NCI-H748 treated with DMSO at 0.1 percent for 48 hours (cell line): Measurements from ENCODE around the gene RAD18.

ENCODE experiments used
- DNase-seq: peaks from one replicate; lab custom pipeline; 2025; lab: John Stamatoyannopoulos, UW

The RAD18 gene

DNA sequence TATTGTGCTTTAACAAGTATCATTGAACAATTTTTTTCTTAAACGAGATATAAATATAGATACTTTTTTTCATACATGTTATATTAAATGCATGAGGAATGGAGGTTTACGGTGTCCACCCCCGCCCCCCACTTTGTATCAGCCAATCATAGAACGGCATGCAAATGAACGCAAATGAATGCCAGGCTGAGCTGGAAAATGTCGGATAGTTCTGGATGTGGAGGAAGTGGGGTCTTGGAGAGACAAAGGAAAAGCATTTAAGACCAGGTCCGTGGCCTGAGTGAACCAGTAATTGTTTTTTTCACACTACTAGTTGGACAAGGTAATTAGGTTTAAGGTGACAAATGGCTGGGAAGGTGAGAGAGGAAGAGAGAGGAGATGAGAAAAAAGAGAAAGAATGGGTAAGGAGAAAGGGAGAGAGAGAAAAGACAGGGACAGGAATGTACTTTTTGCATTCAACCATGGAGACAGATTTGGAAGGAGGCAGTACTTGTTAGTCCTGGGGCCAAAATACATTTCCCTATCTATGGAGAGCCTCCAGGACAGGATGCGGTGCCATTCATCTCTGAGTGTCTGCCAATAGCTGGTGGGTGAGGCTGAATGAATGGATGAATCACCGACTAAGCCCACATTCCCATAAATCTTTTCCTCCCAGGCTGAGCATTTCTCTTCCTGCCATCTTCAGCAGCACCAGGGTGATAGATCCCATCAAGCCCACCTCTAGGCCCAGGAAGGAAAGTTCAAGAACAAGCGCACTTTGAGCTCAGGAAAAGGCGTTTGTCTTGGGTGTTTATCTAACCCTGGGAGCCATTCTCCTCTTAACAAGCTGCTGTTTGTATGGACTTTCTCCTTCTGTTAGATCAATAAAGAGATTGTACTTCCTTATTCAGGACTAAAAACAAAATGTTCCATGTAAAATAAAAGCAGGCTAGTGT lies 1.4 kb upstream of the RAD18 start:
- no peak for DNase-seq

DNA sequence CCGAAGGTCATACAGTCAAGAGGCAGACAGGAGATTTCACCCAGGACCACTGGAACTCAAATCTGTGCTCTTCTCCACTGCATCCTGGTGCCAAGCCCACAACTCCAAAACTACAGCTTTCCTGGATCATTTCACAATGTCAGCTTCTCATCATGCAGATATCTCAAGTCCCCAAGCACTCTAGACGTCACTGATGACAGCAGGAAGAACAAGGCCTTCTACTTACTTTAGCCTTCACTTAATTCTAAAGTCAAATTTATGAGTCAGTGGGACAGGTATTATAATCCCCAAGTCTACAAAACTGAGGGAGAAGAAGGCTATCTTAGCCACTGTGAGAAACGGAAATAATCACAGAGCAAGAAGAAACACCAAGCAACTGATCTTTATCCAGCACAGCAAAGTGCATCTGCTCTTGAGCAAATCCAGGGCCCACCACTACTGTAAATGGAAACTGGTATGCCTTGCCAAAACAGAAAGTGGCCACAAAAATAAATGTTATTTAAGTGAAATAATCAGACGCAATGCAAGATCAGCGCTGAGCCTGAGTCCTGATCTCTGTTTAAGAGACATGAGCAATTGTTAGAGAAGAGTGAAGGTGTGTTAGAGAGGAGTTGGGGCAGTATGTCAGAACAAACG lies 928 bp downstream of the RAD18 start:
- DNase-seq: no peak

DNA sequence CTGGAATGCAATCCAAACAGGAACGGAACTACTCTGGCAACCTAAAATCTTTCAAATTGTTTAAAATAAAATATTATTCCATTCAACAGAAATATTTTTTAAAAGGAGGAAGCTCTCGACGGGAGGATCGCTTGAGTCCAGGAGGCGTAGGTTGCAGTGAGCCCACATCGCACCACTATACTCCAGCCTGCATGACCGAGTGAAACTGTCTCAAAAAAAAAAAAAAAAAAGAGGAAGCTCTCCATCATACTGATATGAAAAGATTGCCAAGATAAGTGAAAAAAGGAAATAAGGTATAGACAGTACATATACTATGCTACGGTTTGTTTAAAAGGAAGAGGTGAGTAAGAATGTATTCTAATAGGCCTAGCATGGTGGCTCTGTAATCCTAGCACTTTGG lies 3.6 kb downstream of the RAD18 start:
- no peak for DNase-seq

DNA sequence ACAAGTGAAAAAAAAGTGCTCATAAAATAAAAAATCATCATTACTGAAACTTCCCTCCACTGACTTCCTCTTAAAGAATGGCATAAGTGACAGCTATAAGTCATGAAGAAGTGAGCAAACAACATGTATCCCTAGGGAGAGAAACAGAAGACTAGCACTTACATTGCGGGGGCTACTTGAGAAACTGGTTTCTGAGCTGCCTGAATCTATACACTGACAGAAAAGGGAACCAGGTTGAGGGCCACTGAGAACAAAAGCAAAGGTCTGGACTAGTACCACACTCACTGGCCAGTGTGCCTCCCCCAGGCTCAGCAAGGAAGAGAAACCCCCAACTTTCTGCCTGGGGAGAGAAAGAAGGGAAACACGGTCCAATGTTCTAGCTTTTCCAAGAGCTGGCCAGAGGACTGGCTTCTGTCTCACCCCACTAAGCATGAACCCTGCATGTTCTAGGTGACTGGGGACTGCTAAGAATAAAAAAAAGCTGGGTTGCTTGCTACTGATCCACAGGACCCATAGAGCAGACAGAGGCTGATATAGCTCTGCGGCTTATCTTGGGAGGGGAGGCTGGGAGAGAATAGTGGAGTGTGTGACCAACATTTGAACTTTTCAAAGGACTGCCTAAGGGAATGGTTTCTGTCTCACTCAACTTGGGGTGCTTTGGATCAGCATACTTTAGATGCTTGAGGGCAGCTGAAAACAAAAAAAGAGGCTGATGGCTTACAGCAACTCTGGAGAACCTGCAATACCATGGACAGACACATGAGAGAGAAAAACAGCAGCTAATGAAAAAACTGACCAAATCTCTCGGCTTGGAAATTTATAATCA lies 8.1 kb downstream of the RAD18 start:
- no peak for DNase-seq

DNA sequence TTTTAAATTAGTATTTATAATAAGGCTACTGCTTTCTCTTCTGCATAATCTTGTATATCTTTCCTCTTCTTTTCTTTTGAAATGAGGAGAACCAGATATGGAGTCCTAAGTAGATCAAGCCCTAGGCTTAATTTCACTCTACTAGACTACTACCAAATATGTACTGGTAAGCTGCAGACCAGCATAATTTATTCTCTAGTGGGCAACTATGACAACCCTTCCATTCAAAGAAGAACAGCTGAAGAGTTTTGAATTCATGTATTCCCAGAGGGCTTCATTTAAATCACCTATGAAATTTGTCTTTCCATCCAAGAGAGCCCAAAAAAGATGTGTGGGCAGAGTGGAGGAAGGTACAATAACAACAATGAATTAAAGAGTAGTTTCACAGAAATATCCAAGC lies 10.0 kb downstream of the RAD18 start:
- DNase-seq: no peak

DNA sequence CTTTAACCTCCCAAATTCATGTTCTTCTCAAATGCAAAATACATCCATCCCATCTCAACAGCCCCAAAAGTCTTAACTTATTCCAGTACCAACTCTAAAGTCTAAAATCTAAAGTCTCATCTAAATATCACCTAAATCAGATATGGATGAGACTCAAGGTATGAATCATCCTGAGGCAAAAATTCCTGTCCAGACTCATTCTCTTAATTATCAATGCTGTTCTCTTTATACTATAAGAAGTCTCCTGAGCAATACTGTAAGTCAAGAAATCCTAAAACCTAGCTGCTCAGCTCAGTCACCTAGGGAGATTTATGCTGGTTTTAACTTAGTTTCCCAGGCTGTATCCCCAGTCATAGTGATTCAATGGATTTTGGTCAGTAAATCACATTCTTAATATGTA lies 11.1 kb downstream of the RAD18 start:
- no peak for DNase-seq

- DNase-seq: no peak
Measured at GRCh38 chr3:8945890-8946600, 17.2 kb downstream of the RAD18 start.

- no peak for DNase-seq
Measured at GRCh38 chr3:8942746-8943488, 20.4 kb downstream of the RAD18 start.

DNA sequence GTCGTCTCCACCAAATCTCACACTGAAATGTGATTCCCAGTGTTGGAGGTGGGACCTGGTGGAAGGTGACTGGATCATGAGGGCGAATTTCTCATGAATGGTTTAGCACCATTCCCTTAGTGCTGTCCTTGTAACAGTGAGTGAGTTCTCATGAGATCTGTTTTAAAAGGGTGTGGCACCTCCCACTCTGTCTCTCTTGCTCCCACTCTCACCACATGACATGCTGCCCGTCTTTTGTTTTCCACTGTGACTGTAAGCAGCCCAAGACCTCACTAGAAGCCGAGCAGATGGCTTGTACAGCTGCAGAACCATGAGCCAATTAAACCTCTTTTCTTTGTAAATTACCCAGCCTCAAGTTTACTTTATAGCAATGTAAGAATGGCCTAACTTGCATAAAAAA lies 21.2 kb downstream of the RAD18 start:
- DNase-seq: no peak

DNA sequence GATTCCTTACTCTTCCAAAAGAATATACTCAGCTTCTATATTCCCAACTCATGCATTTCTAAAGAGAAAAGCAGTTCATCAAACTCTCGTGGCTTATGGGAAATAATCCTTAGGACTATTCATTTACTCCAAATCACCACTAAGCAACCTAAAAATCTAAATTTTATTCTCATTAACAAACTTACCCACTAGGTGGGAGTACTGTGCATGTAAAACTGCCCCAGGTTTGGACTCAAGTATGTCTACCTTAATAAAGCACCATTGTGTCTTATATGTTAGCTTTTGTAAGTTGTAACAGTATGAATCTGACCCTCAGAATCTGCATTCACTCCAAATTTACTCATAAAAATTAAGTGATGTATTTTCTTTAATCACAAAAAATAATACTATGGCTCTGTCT lies 25.3 kb downstream of the RAD18 start:
- DNase-seq: no peak

GRCh38 chr3:8937064-8938020 lies 25.9 kb downstream of the RAD18 start:
- no peak for DNase-seq

GRCh38 chr3:8932507-8932906 lies 30.8 kb downstream of the RAD18 start:
- DNase-seq: no peak

GRCh38 chr3:8931342-8931741 lies 31.9 kb downstream of the RAD18 start:
- DNase-seq: no peak

GRCh38 chr3:8929860-8930259 lies 33.4 kb downstream of the RAD18 start:
- no peak for DNase-seq

DNA sequence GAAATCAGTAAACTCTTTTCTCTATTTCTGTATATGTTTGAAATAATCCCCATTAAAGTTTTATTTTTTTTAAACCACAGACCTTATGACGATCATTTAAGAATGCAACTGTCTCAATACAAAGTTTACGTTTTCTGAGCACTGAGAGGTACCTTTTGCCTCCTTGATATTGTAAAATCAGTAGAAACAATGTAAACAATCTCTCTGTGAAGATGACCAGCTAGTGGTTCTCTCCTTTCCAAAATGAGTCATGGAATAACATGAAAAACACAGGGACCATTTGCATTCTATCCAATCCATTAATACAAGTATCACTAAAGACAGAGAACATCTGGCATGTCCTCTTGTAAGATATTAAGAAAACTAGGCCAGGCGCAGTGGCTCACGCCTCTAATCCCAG lies 48.8 kb downstream of the RAD18 start:
- no peak for DNase-seq

GRCh38 chr3:8911781-8912180 lies 51.5 kb downstream of the RAD18 start:
- DNase-seq: no peak

DNA sequence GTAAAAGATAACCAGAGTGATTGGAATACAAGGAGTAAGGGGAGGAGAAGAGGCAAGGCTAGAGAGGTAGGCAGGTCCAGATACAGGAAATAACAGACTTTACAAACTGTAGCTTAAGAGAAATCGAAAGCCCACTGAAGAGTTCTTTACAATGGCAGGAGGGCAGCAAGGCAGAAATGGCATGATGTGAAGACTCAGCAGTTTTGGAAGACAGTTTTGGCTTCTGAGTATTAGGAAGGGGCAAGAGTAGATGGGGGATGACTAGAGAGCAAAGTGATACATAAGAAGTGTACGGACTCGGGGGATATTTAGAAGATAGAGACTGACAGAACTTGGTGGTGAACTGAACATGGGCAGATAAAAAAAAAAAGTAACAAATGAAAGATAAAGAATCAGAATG lies 54.1 kb downstream of the RAD18 start:
- DNase-seq: no peak

- no peak for DNase-seq
Measured at GRCh38 chr3:8903191-8903590, 60.1 kb downstream of the RAD18 start.

DNA sequence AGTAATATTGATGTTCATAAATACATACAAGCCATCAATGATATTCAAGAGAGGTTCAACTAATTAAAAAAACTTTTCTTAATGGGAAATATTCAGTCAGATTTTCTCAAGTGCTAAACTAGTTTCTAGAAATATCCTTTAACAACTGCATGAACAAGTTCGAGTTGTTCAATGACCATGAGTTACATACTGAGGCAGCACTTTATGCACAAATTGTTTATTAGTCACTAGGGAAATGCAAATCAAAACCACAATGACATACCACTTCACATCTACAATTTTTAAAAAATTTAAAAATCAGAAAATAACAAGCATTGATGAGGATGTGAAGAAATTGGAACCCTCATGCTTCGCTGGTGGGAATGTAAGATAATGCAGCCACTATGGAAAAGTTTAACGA lies 62.4 kb downstream of the RAD18 start:
- DNase-seq: no peak

DNA sequence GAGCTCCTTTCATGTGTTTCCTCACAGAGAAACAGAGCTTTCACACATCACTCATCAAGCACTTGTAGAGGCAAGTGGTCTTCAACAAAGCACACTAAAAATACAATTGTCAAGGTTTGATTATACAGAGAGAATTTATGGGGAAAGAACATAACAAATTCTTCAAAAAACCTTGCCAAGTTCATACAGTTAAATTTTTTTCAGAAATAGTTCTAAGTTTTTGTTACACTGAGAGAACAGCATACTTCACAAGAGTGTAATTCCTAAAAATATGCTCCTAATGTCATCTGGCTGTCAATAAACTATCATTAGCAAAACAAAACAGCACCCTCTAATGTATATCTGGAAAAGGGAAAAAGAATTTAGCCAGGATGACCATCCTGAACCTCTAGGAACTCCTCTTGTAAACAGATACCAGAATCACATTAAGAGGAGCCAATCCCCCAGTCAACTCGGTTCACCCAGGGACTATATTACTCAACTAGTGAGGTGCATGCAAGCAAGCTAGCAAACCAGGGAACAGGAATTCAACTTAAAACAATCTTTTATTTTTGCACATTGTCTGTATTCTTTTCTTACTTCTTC lies 63.3 kb downstream of the RAD18 start:
- DNase-seq: no peak
